Caco-2 (cell line): ENCODE results near the gene NKAIN2. TPM values are rescaled to one million over a fixed set of nuclear protein-coding genes. Genes with fewer than 3 reads are reported as not detected.

ENCODE experiments used
- BruUV-seq: library from RNA; stranded (reverse); fragments of 400-500 nt; replicated peaks from 2 replicates; lab custom pipeline; 2021; lab: Mats Ljungman, UMichigan
- CTCF ChIA-PET: fragments of 300-600 bp; sonication (Branson Sonifier 250); formaldehyde crosslinking; loops from one replicate; lab custom pipeline; 2022; ENCODE audit warnings: antibody characterized with exemption; lab: Charles Lee
- POLR2A ChIA-PET: fragments of 300-600 bp; sonication (Branson Sonifier 250); formaldehyde crosslinking; loops from one replicate; lab custom pipeline; 2022; ENCODE audit warnings: antibody characterized with exemption; lab: Charles Lee
- DNase-seq, 2 experiments: peaks; one replicate each; pipeline versions ENCODE4 v3.0.0 to v3.0.0-alpha.2; 2020 to 2022
- H3K27me3 ChIP-seq: replicated peaks from 2 replicates; pipeline ENCODE4 v1.6.0; 2011; ENCODE audit warnings: low read length; ENCODE audit not compliant: control insufficient read depth, insufficient read depth
- H3K36me3 ChIP-seq: 2 replicates; pipeline ENCODE4 v1.5.1; 2011; ENCODE audit warnings: low read length; ENCODE audit not compliant: control insufficient read depth, insufficient read depth
- H3K4me1 ChIP-seq: fragments of 250-450 bp; sonication (Bioruptor Pico); 2 replicates; pipeline ENCODE4 v1.5.1; 2020; ENCODE audit warnings: mild to moderate bottlenecking
- H3K4me3 ChIP-seq: 2 replicates; pipeline ENCODE4 v1.5.1; 2011; ENCODE audit warnings: low read depth, mild to moderate bottlenecking, control low read depth, low read length
- H3K9me3 ChIP-seq: fragments of 250-450 bp; sonication (Bioruptor Pico); 2 replicates; pipeline ENCODE4 v1.5.1; 2020; ENCODE audit warnings: mild to moderate bottlenecking, moderate library complexity
- H3K27ac Mint-ChIP-seq: one replicate; pipeline ENCODE4 v1.8.0; 2022; ENCODE audit warnings: mixed read lengths; ENCODE audit not compliant: unreplicated experiment
- H3K27me3 Mint-ChIP-seq: one replicate; pipeline ENCODE4 v1.8.0; 2022; ENCODE audit warnings: mixed read lengths; ENCODE audit not compliant: insufficient read depth, unreplicated experiment
- H3K36me3 Mint-ChIP-seq: one replicate; pipeline ENCODE4 v1.8.0; 2022; ENCODE audit warnings: mild to moderate bottlenecking, mixed read lengths; ENCODE audit not compliant: insufficient read depth, unreplicated experiment
- H3K4me1 Mint-ChIP-seq: one replicate; pipeline ENCODE4 v1.8.0; 2022; ENCODE audit warnings: low read depth, mixed read lengths; ENCODE audit not compliant: unreplicated experiment
- H3K4me3 Mint-ChIP-seq: one replicate; pipeline ENCODE4 v1.8.0; 2022; ENCODE audit warnings: mild to moderate bottlenecking, moderate library complexity, mixed read lengths; ENCODE audit not compliant: unreplicated experiment
- H3K9me3 Mint-ChIP-seq: one replicate; pipeline ENCODE4 v1.8.0; 2022; ENCODE audit warnings: mixed read lengths; ENCODE audit not compliant: unreplicated experiment
- intact Hi-C: fragments of 100-400 bp; cut with micrococcal nuclease; formaldehyde crosslinking; loops from one replicate; pipeline ENCODE4 v1.10.0; 2022; ENCODE audit not compliant: unreplicated experiment
- total RNA-seq: library from RNA; stranded (reverse); gene quantifications from 2 replicates; pipeline ENCODE4 v1.2.3, GENCODE V29; 2022
- TF ChIP-seq, protein P1 (sequence below), 2 experiments: fragments of 200-600 bp in 1 of 2; IDR thresholded peaks; 1 replicate in 1 of 2; 2 replicates in 1 of 2; pipeline versions ENCODE4 v1.5.1 to v1.8.0; 2011 to 2022; ENCODE audit warnings: antibody characterized with exemption in 1 of 2, control low read depth in 1 of 2, inconsistent platforms in 1 of 2, low read depth in 1 of 2, low read length in 1 of 2, mild to moderate bottlenecking in 1 of 2, moderate library complexity in 1 of 2; ENCODE audit not compliant: insufficient read depth in 1 of 2, severe bottlenecking in 1 of 2, unreplicated experiment in 1 of 2

NKAIN2 gene
- total RNA-seq, 1 experiment from 2014 or later, result not detected

DNA sequence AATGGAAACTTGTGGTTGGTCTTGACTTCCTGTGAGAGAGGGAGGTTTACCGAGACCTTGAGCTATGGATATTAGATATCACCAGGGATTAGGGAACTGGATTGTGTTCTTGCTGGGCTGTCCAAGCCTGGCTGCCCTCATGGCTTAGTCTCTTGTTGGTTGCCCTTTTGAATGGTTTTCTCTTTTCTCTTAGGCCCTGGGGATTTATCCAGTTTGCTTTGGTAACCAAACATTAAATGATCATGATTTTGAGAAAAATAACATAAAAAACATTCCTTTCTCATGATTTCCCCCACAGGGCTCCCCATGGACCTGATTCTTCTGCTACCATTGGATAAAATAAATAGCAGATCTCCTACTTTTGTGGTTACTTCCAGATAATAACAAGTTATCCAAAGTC lies 852.2 kb downstream of the NKAIN2 start:
- Histone ChIP-seq H3K9me3 (no peaks in the 10 kb centered on the region), H3K4me1 (no peaks in the 10 kb centered on the region), H3K36me3 (no peaks in the 10 kb centered on the region), H3K27me3 (no peaks in the 10 kb centered on the region), H3K4me3 (no peak overlapping the region)
- H3K27ac Mint-ChIP-seq, result no peak overlapping the region
- H3K36me3 Mint-ChIP-seq, result no peaks in the 10 kb centered on the region
- intact Hi-C loops, result no loop called here
- no peak overlapping the region for H3K4me3 Mint-ChIP-seq
- H3K9me3 Mint-ChIP-seq, result no peaks in the 10 kb centered on the region
- no peaks in the 10 kb centered on the region for H3K4me1 Mint-ChIP-seq
- peaks cover 4% of the 10 kb centered on the region for H3K27me3 Mint-ChIP-seq
- TF ChIP-seq, protein P1, sequence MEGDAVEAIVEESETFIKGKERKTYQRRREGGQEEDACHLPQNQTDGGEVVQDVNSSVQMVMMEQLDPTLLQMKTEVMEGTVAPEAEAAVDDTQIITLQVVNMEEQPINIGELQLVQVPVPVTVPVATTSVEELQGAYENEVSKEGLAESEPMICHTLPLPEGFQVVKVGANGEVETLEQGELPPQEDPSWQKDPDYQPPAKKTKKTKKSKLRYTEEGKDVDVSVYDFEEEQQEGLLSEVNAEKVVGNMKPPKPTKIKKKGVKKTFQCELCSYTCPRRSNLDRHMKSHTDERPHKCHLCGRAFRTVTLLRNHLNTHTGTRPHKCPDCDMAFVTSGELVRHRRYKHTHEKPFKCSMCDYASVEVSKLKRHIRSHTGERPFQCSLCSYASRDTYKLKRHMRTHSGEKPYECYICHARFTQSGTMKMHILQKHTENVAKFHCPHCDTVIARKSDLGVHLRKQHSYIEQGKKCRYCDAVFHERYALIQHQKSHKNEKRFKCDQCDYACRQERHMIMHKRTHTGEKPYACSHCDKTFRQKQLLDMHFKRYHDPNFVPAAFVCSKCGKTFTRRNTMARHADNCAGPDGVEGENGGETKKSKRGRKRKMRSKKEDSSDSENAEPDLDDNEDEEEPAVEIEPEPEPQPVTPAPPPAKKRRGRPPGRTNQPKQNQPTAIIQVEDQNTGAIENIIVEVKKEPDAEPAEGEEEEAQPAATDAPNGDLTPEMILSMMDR (IDR thresholded peaks at IDR 0.05; ENCODE audit: insufficient read depth in 1 of 2, low read depth in 1 of 2, low read length in 1 of 2, severe bottlenecking in 1 of 2, unreplicated experiment in 1 of 2), result no peak
- no peak for DNase-seq
- POLR2A ChIA-PET, result no interaction called here
- CTCF ChIA-PET, result no interaction called here
- BruUV-seq, result no TSS peak

GRCh38 chr6:124658053-124658452 lies 854.4 kb downstream of the NKAIN2 start:
- Mint-ChIP-seq H3K36me3 (no peaks in the 10 kb centered on the region), H3K9me3 (no peaks in the 10 kb centered on the region), H3K4me3 (no peak overlapping the region), H3K27ac (no peak overlapping the region), H3K4me1 (no peaks in the 10 kb centered on the region), H3K27me3 (no peaks in the 10 kb centered on the region)
- no peak for DNase-seq
- TF ChIP-seq, protein P1 (IDR thresholded peaks at IDR 0.05; ENCODE audit: insufficient read depth in 1 of 2, low read depth in 1 of 2, low read length in 1 of 2, severe bottlenecking in 1 of 2, unreplicated experiment in 1 of 2), result no peak
- ChIA-PET POLR2A (no interaction called here), CTCF (no interaction called here)
- BruUV-seq, result no TSS peak
- no peaks in the 10 kb centered on the region for H3K27me3 ChIP-seq
- no peaks in the 10 kb centered on the region for H3K9me3 ChIP-seq
- intact Hi-C loops, result no loop called here
- no peak overlapping the region for H3K4me3 ChIP-seq
- no peaks in the 10 kb centered on the region for H3K4me1 ChIP-seq
- H3K36me3 ChIP-seq, result no peaks in the 10 kb centered on the region

DNA sequence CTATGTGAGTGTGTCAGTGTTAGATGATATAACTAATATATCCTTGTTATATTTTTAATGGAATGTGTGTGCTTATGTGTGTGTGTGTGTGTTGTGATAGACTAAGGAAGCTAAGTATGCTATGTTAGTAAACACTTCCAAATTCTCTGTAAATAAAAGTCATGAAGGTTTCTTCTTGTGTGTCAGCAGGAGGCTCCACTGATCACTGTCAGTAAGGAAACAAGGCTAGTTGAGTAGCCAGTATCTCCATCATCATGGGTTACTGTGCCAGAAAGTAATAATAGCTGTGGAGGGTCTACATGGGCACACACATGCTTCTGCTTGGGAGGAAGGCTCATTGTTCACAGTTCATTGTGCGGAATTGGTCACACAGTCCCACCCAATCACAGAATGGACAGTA lies 855.8 kb downstream of the NKAIN2 start:
- intact Hi-C loops, result no loop called here
- Histone ChIP-seq H3K36me3 (no peaks in the 10 kb centered on the region), H3K27me3 (no peaks in the 10 kb centered on the region), H3K9me3 (no peaks in the 10 kb centered on the region), H3K4me1 (no peaks in the 10 kb centered on the region), H3K4me3 (no peak overlapping the region)
- Mint-ChIP-seq H3K4me1 (no peaks in the 10 kb centered on the region), H3K27me3 (no peaks in the 10 kb centered on the region), H3K27ac (no peak overlapping the region), H3K4me3 (no peak overlapping the region), H3K36me3 (no peaks in the 10 kb centered on the region), H3K9me3 (no peaks in the 10 kb centered on the region)
- DNase-seq, result no peak
- TF ChIP-seq, protein P1 (IDR thresholded peaks at IDR 0.05; ENCODE audit: insufficient read depth in 1 of 2, low read depth in 1 of 2, low read length in 1 of 2, severe bottlenecking in 1 of 2, unreplicated experiment in 1 of 2), result no peak
- no TSS peak for BruUV-seq
- ChIA-PET CTCF (no interaction called here), POLR2A (no interaction called here)
